Measurements from ENCODE around the gene CDKN2B. TPM values are rescaled to one million over a fixed set of nuclear protein-coding genes. Genes with fewer than 3 reads are reported as not detected.

Gene CDKN2B
- total RNA-seq, 2 experiments from 2014 or later: 2.5 to 3.4 TPM

DNA sequence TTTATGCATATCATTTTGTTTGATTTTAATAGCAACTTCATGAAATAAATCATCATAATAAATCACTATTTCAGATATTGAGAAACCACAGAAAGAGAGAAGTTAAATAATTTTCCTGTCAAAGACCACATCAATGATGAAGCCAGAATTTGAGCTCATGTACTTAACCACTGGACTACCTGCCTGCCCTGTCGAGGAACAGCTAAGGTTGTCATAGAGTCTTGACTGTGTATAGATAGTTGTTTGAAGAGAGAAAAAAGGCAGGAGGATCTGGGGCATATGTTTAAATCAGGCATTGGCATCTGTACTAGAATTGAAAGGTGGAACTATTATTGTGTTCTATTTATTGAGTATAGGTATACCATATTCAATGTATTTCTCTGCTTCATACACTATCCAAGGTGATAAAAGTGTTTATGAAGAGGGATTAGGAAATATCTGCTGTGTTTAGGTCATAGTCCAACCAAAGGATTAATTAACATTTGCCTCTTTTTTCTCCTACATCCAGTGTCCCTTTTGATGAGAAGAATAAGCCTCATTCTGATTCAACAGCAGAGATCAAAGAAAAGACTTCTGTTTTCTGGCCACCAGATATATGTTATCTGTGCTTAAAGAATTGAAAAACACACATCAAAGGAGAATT is 37.3 kb upstream of the CDKN2B start:
- H3K27me3 Mint-ChIP-seq: peaks cover 24% of the 10 kb centered on the region
- H3K4me1 Mint-ChIP-seq: peaks cover 42% of the 10 kb centered on the region
- no peaks in the 10 kb centered on the region for H3K9me3 Mint-ChIP-seq
- CTCF ChIA-PET: interaction anchor here (0.8 to 1.5 kb wide), 4 partner anchors 34 to 193 kb away, joined by 3 to 4 read pairs (median 3); no protein-coding TSS in a partner anchor
- no peak for DNase-seq
- H3K4me3 Mint-ChIP-seq: no peak overlapping the region
- H3K36me3 Mint-ChIP-seq (ENCODE audit: low read depth): peaks cover 15% of the 10 kb centered on the region
- POLR2A ChIA-PET: interaction anchor here (0.8 to 1.0 kb wide), 3 partner anchors 32 to 59 kb away, joined by 3 to 4 read pairs (median 4); no protein-coding TSS in a partner anchor
- H3K27ac Mint-ChIP-seq: no peak overlapping the region

DNA sequence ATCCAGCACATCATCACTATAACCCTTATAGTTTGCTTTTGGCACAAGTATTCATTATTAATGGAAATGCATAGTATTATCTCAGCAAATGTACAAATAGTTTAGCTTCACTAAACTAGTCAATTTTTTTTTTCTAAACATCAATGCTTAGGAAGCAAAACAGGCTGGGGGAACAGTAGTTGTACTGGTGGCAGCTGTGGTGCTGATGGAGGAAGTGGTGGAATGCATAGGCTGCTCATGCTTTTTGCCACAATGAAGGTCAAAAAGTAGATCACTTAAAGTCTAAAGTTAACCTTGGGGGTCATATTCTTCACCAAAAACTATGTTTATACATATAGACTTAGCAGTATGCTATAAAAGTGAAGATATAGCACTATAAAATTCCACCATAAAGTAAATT is 36.3 kb upstream of the CDKN2B start:
- H3K4me1 Mint-ChIP-seq: peaks cover 42% of the 10 kb centered on the region
- CTCF ChIA-PET: interaction anchor here (0.8 to 1.5 kb wide), 5 partner anchors 35 to 232 kb away, joined by 3 to 4 read pairs (median 3); no protein-coding TSS in a partner anchor
- POLR2A ChIA-PET: interaction anchor here (0.8 to 1.0 kb wide), 3 partner anchors 23 to 34 kb away, joined by 3 to 4 read pairs (median 4); no protein-coding TSS in a partner anchor
- H3K27me3 Mint-ChIP-seq: peaks cover 29% of the 10 kb centered on the region
- DNase-seq: peak; percentile 35
- no peaks in the 10 kb centered on the region for H3K9me3 Mint-ChIP-seq
- no peak overlapping the region for H3K4me3 Mint-ChIP-seq
- H3K36me3 Mint-ChIP-seq (ENCODE audit: low read depth): peaks cover 7% of the 10 kb centered on the region
- no peak overlapping the region for H3K27ac Mint-ChIP-seq

- DNase-seq: no peak
- H3K27me3 Mint-ChIP-seq: peaks cover 32% of the 10 kb centered on the region
- H3K27ac Mint-ChIP-seq: no peak overlapping the region
- peaks cover 7% of the 10 kb centered on the region for H3K36me3 Mint-ChIP-seq (ENCODE audit: low read depth)
- H3K4me1 Mint-ChIP-seq: peaks cover 45% of the 10 kb centered on the region
- ChIA-PET POLR2A (no interaction called here), CTCF (interaction anchor here (0.9 to 4.9 kb wide), 2 partner anchors 37 to 235 kb away, joined by 3 to 21 read pairs; partner anchors contain the start of gene CDKN2B)
- H3K4me3 Mint-ChIP-seq: no peak overlapping the region
- H3K9me3 Mint-ChIP-seq: no peaks in the 10 kb centered on the region
Observed at GRCh38 chr9:22044583-22044982, 35.5 kb upstream of the CDKN2B start.

GRCh38 chr9:22043928-22044327 is 34.8 kb upstream of the CDKN2B start:
- no peak overlapping the region for H3K27ac Mint-ChIP-seq
- POLR2A ChIA-PET: interaction anchor here (1.2 kb wide), 1 partner anchor 22 kb away, joined by 3 read pairs; no protein-coding TSS in a partner anchor
- no peak overlapping the region for H3K4me3 Mint-ChIP-seq
- peaks cover 7% of the 10 kb centered on the region for H3K36me3 Mint-ChIP-seq (ENCODE audit: low read depth)
- CTCF ChIA-PET: interaction anchor here (0.9 to 4.9 kb wide), 2 partner anchors 36 to 234 kb away, joined by 3 to 21 read pairs; partner anchors contain the start of gene CDKN2B
- no peaks in the 10 kb centered on the region for H3K9me3 Mint-ChIP-seq
- peaks cover 42% of the 10 kb centered on the region for H3K4me1 Mint-ChIP-seq
- no peak for DNase-seq
- H3K27me3 Mint-ChIP-seq: peaks cover 34% of the 10 kb centered on the region

DNA sequence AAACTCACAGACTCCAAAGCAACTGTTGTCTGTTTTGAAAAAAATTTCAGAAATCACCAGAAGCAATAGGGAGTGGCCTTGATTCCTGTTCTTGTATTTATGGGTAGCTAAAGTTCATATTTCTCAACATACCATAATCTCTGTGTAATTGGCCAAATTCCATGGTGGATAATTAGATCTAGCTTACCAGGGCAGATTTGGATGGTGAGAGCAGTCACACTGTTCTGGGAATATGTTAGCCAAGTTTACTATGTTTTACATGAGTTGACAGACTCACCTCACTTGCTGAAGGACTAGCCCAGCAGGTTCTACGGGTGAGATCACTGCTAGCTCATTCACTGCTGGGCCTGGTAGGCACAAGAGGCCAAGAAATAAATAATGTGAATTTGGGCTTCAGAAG is 32.7 kb upstream of the CDKN2B start:
- Mint-ChIP-seq H3K27ac (no peak overlapping the region), H3K9me3 (no peaks in the 10 kb centered on the region), H3K4me3 (no peak overlapping the region), H3K4me1 (peaks cover 48% of the 10 kb centered on the region), H3K27me3 (peaks cover 26% of the 10 kb centered on the region), H3K36me3 (ENCODE audit: low read depth) (no peaks in the 10 kb centered on the region)
- DNase-seq: no peak
- ChIA-PET POLR2A (interaction anchor here (1.0 to 3.7 kb wide), 5 partner anchors 9 to 75 kb away, joined by 3 to 13 read pairs (median 4); no protein-coding TSS in a partner anchor), CTCF (interaction anchor here (0.9 to 8.1 kb wide), 6 partner anchors 12 to 230 kb away, joined by 3 to 60 read pairs (median 4); partner anchors contain the start of gene CDKN2B)

- H3K27ac Mint-ChIP-seq: no peak overlapping the region
- no peaks in the 10 kb centered on the region for H3K9me3 Mint-ChIP-seq
- ChIA-PET CTCF (interaction anchor here (0.8 to 8.1 kb wide), 7 partner anchors 7 to 229 kb away, joined by 3 to 60 read pairs (median 4); partner anchors contain the start of gene CDKN2B), POLR2A (interaction anchor here (0.9 to 3.7 kb wide), 6 partner anchors 9 to 76 kb away, joined by 3 to 13 read pairs (median 4); no protein-coding TSS in a partner anchor)
- no peak overlapping the region for H3K4me3 Mint-ChIP-seq
- H3K4me1 Mint-ChIP-seq: peaks cover 45% of the 10 kb centered on the region
- peaks cover 22% of the 10 kb centered on the region for H3K27me3 Mint-ChIP-seq
- H3K36me3 Mint-ChIP-seq (ENCODE audit: low read depth): no peaks in the 10 kb centered on the region
- DNase-seq: no peak
Observed at GRCh38 chr9:22041344-22041743, 32.2 kb upstream of the CDKN2B start.

DNA sequence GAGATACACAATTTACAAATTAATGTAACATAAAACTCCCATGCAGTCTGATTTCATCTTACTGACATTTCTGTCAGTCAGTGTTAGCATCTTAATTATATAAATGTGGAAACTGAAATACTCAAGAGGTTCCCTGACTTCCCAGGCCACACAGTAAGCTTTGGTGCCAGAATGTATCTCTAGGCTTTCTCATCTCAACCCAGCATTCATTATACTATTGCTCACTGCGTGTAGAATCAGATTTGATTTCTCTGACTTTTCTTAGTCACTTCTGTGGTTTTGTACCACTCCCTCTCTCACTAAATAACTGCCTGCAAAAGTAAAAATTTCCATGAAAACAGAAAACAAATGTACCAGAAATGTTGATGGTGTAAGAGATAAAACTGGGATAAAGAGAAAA is 31.7 kb upstream of the CDKN2B start:
- DNase-seq: no peak
- Mint-ChIP-seq H3K27me3 (peaks cover 22% of the 10 kb centered on the region), H3K9me3 (no peaks in the 10 kb centered on the region), H3K36me3 (ENCODE audit: low read depth) (no peaks in the 10 kb centered on the region), H3K27ac (peak overlapping the region; percentile 11), H3K4me1 (peaks cover 46% of the 10 kb centered on the region), H3K4me3 (no peak overlapping the region)
- ChIA-PET POLR2A (interaction anchor here (0.9 to 3.7 kb wide), 6 partner anchors 10 to 39 kb away, joined by 3 to 13 read pairs (median 6); no protein-coding TSS in a partner anchor), CTCF (interaction anchor here (0.8 to 8.1 kb wide), 6 partner anchors 8 to 228 kb away, joined by 3 to 69 read pairs (median 14); partner anchors contain the start of gene CDKN2B)

GRCh38 chr9:22039258-22039657 is 30.2 kb upstream of the CDKN2B start:
- H3K27me3 Mint-ChIP-seq: peaks cover 20% of the 10 kb centered on the region
- H3K27ac Mint-ChIP-seq: no peak overlapping the region
- no peaks in the 10 kb centered on the region for H3K9me3 Mint-ChIP-seq
- H3K4me3 Mint-ChIP-seq: no peak overlapping the region
- H3K4me1 Mint-ChIP-seq: peaks cover 46% of the 10 kb centered on the region
- ChIA-PET CTCF (interaction anchor here (0.6 to 8.1 kb wide), 9 partner anchors 9 to 330 kb away, joined by 3 to 69 read pairs (median 4); partner anchors contain the start of gene CDKN2A), POLR2A (interaction anchor here (1.3 to 3.7 kb wide), 3 partner anchors 10 to 41 kb away, joined by 4 to 13 read pairs (median 11); no protein-coding TSS in a partner anchor)
- DNase-seq: no peak
- no peaks in the 10 kb centered on the region for H3K36me3 Mint-ChIP-seq (ENCODE audit: low read depth)

GRCh38 chr9:22037954-22038690 is 29.0 kb upstream of the CDKN2B start:
- Mint-ChIP-seq H3K4me1 (peaks cover 44% of the 10 kb centered on the region), H3K4me3 (no peak overlapping the region), H3K27ac (no peak overlapping the region), H3K27me3 (peaks cover 21% of the 10 kb centered on the region), H3K36me3 (ENCODE audit: low read depth) (peaks cover 3% of the 10 kb centered on the region), H3K9me3 (no peaks in the 10 kb centered on the region)
- ChIA-PET CTCF (interaction anchor here (0.6 to 8.1 kb wide), 21 partner anchors 9 to 329 kb away, joined by 3 to 69 read pairs (median 4); partner anchors contain the start of genes CDKN2A and CDKN2B), POLR2A (interaction anchor here (0.9 to 1.6 kb wide), 3 partner anchors 29 to 44 kb away, joined by 3 to 8 read pairs (median 7); partner anchors contain the start of genes CDKN2A, CDKN2B and CDKN2B-AS1)
- no peak for DNase-seq

- H3K9me3 Mint-ChIP-seq: no peaks in the 10 kb centered on the region
- no peak overlapping the region for H3K27ac Mint-ChIP-seq
- H3K4me3 Mint-ChIP-seq: no peak overlapping the region
- DNase-seq: no peak
- CTCF ChIA-PET: interaction anchor here (0.6 to 8.1 kb wide), 16 partner anchors 8 to 224 kb away, joined by 3 to 69 read pairs (median 4); partner anchors contain the start of gene CDKN2B
- peaks cover 3% of the 10 kb centered on the region for H3K36me3 Mint-ChIP-seq (ENCODE audit: low read depth)
- POLR2A ChIA-PET: interaction anchor here (1.2 to 1.6 kb wide), 2 partner anchors 28 to 43 kb away, joined by 7 to 8 read pairs; partner anchors contain the start of genes CDKN2A, CDKN2B and CDKN2B-AS1
- peaks cover 44% of the 10 kb centered on the region for H3K4me1 Mint-ChIP-seq
- peaks cover 18% of the 10 kb centered on the region for H3K27me3 Mint-ChIP-seq
Observed at GRCh38 chr9:22036866-22037626, 27.9 kb upstream of the CDKN2B start.

GRCh38 chr9:22035591-22036011 is 26.5 kb upstream of the CDKN2B start:
- H3K36me3 Mint-ChIP-seq (ENCODE audit: low read depth): peaks cover 3% of the 10 kb centered on the region
- H3K27ac Mint-ChIP-seq: no peak overlapping the region
- H3K27me3 Mint-ChIP-seq: peaks cover 14% of the 10 kb centered on the region
- H3K9me3 Mint-ChIP-seq: no peaks in the 10 kb centered on the region
- CTCF ChIA-PET: interaction anchor here (1.3 to 8.1 kb wide), 4 partner anchors 27 to 223 kb away, joined by 3 to 69 read pairs (median 52); partner anchors contain the start of gene CDKN2B
- POLR2A ChIA-PET: interaction anchor here (0.7 to 2.9 kb wide), 3 partner anchors 27 to 222 kb away, joined by 3 to 10 read pairs (median 4); partner anchors contain the start of genes CDKN2A, CDKN2B and CDKN2B-AS1
- DNase-seq: no peak
- H3K4me3 Mint-ChIP-seq: no peak overlapping the region
- peaks cover 29% of the 10 kb centered on the region for H3K4me1 Mint-ChIP-seq
